Measurements from ENCODE around the gene ADARB2. TPM values are rescaled to one million over a fixed set of nuclear protein-coding genes. Genes with fewer than 3 reads are reported as not detected.

The ADARB2 gene
- polyA plus RNA-seq, 1 of the 3 experiments (the other 2 are of a cell fraction): not detected

GRCh38 chr10:1558906-1559305 lies 178.4 kb downstream of the ADARB2 start:
- peaks cover 0 to 8% of the 10 kb centered on the region in 2 experiments; a peak in 1 of 4 replicates for H3K4me1 ChIP-seq (ENCODE audit: control insufficient read depth in 1 of 2, insufficient read depth in 2 of 2, low read depth in 1 of 2, low read length in 1 of 2)
- no peak overlapping the region for H2AFZ ChIP-seq (ENCODE audit: low read depth)
- H3K9me3 ChIP-seq: no peaks in the 10 kb centered on the region
- no peak overlapping the region for H3K4me2 ChIP-seq
- 32% methylated on average over 4 of the region's 4 CpGs for WGBS (ENCODE audit: low lambda C conversion rate)
- TF ChIP-seq EZH2phosphoT487 (IDR thresholded peaks at IDR 0.05; ENCODE audit: borderline replicate concordance, low read depth) (no peak), PBX3 (IDR thresholded peaks at IDR 0.05) (no peak), NRF1 (IDR thresholded peaks at IDR 0.05; ENCODE audit: low read depth, low read length) (no peak), SMC3 (IDR thresholded peaks at IDR 0.05; ENCODE audit: low read depth, low read length) (no peak), GABPA (IDR thresholded peaks at IDR 0.05; ENCODE audit: low read depth) (no peak), EP300 (IDR thresholded peaks at IDR 0.05; ENCODE audit: borderline replicate concordance in 1 of 2, low read depth in 1 of 2, low read length in 1 of 2) (no peak), FOXM1 (IDR thresholded peaks at IDR 0.05; ENCODE audit: low read depth) (no peak), TAF1 (IDR thresholded peaks at IDR 0.05; ENCODE audit: borderline replicate concordance, low read depth, low read length) (no peak), REST (IDR thresholded peaks at IDR 0.05; ENCODE audit: low read depth, low read length) (no peak), RXRA (IDR thresholded peaks at IDR 0.05; ENCODE audit: borderline replicate concordance, low read depth) (no peak), SIN3A (IDR thresholded peaks at IDR 0.05; ENCODE audit: borderline replicate concordance, low read depth, low read length) (no peak), TEAD4 (IDR thresholded peaks at IDR 0.05; ENCODE audit: borderline replicate concordance, insufficient read depth) (no peak), MEF2A (IDR thresholded peaks at IDR 0.05; ENCODE audit: borderline replicate concordance, low read depth) (no peak), RCOR1 (IDR thresholded peaks at IDR 0.05; ENCODE audit: low read length) (no peak)
- TF ChIP-seq, protein P1, sequence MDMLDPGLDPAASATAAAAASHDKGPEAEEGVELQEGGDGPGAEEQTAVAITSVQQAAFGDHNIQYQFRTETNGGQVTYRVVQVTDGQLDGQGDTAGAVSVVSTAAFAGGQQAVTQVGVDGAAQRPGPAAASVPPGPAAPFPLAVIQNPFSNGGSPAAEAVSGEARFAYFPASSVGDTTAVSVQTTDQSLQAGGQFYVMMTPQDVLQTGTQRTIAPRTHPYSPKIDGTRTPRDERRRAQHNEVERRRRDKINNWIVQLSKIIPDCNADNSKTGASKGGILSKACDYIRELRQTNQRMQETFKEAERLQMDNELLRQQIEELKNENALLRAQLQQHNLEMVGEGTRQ (IDR thresholded peaks at IDR 0.05; ENCODE audit: borderline replicate concordance, low read depth, low read length): no peak
- TF ChIP-seq, protein P2, sequence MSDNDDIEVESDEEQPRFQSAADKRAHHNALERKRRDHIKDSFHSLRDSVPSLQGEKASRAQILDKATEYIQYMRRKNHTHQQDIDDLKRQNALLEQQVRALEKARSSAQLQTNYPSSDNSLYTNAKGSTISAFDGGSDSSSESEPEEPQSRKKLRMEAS (IDR thresholded peaks at IDR 0.05; ENCODE audit: low read depth): no peak
- TF ChIP-seq, protein P3, sequence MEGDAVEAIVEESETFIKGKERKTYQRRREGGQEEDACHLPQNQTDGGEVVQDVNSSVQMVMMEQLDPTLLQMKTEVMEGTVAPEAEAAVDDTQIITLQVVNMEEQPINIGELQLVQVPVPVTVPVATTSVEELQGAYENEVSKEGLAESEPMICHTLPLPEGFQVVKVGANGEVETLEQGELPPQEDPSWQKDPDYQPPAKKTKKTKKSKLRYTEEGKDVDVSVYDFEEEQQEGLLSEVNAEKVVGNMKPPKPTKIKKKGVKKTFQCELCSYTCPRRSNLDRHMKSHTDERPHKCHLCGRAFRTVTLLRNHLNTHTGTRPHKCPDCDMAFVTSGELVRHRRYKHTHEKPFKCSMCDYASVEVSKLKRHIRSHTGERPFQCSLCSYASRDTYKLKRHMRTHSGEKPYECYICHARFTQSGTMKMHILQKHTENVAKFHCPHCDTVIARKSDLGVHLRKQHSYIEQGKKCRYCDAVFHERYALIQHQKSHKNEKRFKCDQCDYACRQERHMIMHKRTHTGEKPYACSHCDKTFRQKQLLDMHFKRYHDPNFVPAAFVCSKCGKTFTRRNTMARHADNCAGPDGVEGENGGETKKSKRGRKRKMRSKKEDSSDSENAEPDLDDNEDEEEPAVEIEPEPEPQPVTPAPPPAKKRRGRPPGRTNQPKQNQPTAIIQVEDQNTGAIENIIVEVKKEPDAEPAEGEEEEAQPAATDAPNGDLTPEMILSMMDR (IDR thresholded peaks at IDR 0.05): no peak
- ChIA-PET POLR2A (no interaction called here), CTCF (no interaction called here)
- no peaks in the 10 kb centered on the region for H3K27me3 ChIP-seq (ENCODE audit: insufficient read depth)
- DNase-seq: no peak
- no peaks in the 10 kb centered on the region for H3K36me3 ChIP-seq (replicated peaks in 1 of 2; ENCODE audit: control insufficient read depth in 1 of 2, insufficient read depth in 2 of 2, low read length in 1 of 2)
- no peak overlapping the region for H3K9ac ChIP-seq
- no peak overlapping the region for H3K27ac ChIP-seq (ENCODE audit: low read depth in 2 of 2, low read length in 1 of 2)
- no peaks in the 10 kb centered on the region for H4K20me1 ChIP-seq (ENCODE audit: insufficient read depth)
- H3F3A ChIP-seq (replicated peaks; ENCODE audit: insufficient read depth): no peaks in the 10 kb centered on the region
- H3K9me2 ChIP-seq: no peaks in the 10 kb centered on the region
- no peaks in the 10 kb centered on the region for H3K79me2 ChIP-seq (ENCODE audit: insufficient read depth)
- no peak overlapping the region for H3K4me3 ChIP-seq (ENCODE audit: low read depth in 2 of 2, low read length in 1 of 2)
